Body of pancreas (tissue), 4 donors: ENCODE data around the gene AFF3. TPM values are rescaled to one million over a fixed set of nuclear protein-coding genes. Genes with fewer than 3 reads are reported as not detected.

Experiments used
- ATAC-seq: fragments of 150-250 bp; one replicate; pipeline ENCODE4 v1.9.1; 2016
- DNase-seq, 4 donors: peaks; one replicate each; pipeline ENCODE4 v3.0.0-alpha.2; 2019
- H3K27ac ChIP-seq, 4 donors: fragments of 200-600 bp; sonication (generic); 1 replicate in 3 of 4; 2 replicates in 1 of 4; pipeline versions ENCODE4 v1.5.1 to v1.6.1; 2016 to 2019; ENCODE audit warnings: mild to moderate bottlenecking in 1 of 4, mixed read lengths in 1 of 4, moderate library complexity in 1 of 4
- H3K27me3 ChIP-seq, 2 donors: fragments of 200-600 bp; sonication (generic); one replicate each; pipeline ENCODE4 v1.6.0; 2016; ENCODE audit warnings: mild to moderate bottlenecking in 1 of 2
- H3K36me3 ChIP-seq, 2 donors: fragments of 200-600 bp; sonication (generic); replicated peaks in 1 of 2; 2 replicates each; pipeline ENCODE4 v1.5.1; 2016; ENCODE audit warnings: low read depth in 2 of 2; ENCODE audit not compliant: insufficient read depth in 1 of 2
- H3K4me1 ChIP-seq: fragments of 200-600 bp; sonication (generic); one replicate; pipeline ENCODE4 v1.6.0; 2016
- H3K4me3 ChIP-seq, 2 donors: fragments of 200-600 bp; sonication (generic); 1 replicate in 1 of 2; 2 replicates in 1 of 2; pipeline ENCODE4 v1.5.1; 2016 to 2019
- H3K9me3 ChIP-seq, 3 donors: fragments of 200-600 bp; sonication (generic); 1 replicate in 2 of 3; 2 replicates in 1 of 3; pipeline ENCODE4 v1.5.1; 2016
- CTCF ChIP-seq, 7 experiments: fragments of 450-650 bp in 4 of 7; fragments of 200-600 bp in 3 of 7; sonication (generic) in 3 of 7; IDR thresholded peaks; one replicate each; pipeline ENCODE4 v1.5.1; 2016 to 2019; ENCODE audit warnings: antibody characterized with exemption in 7 of 7
- POLR2A ChIP-seq, 3 donors: fragments of 450-650 bp; IDR thresholded peaks; one replicate each; pipeline ENCODE4 v1.6.1; 2016; ENCODE audit warnings: antibody characterized with exemption in 3 of 3, mild to moderate bottlenecking in 2 of 3
- WGBS, 2 donors: methylation state at CpG; one replicate each; pipeline ENCODE4 v1.1.5; 2017; 5-methylcytosine and 5-hydroxymethylcytosine counted together
- intact Hi-C: fragments of 100-400 bp; cut with DNase I; formaldehyde crosslinking; loops from one replicate; pipeline ENCODE4 v1.15.1; 2023
- total RNA-seq, 2 donors: library from RNA; depleted of rRNA; stranded (reverse); fragments of >200 nt; gene quantifications; one replicate each; pipeline ENCODE4 v1.1.0, GENCODE V29; 2016

AFF3 gene
- total RNA-seq, 2 donors from 2014 or later = 0.52 to 0.99 TPM

- ATAC-seq = no peak
- H3K4me3 ChIP-seq = no peak overlapping the region
- intact Hi-C loops = no loop called here
- no peak for DNase-seq
- no peaks in the 10 kb centered on the region for H3K4me1 ChIP-seq
- 88 to 89% methylated on average over 5 of the region's 5 CpGs for WGBS, 2 donors
- H3K27ac ChIP-seq = no peak overlapping the region
- H3K27me3 ChIP-seq = no peaks in the 10 kb centered on the region
- no peaks in the 10 kb centered on the region for H3K9me3 ChIP-seq
- TF ChIP-seq CTCF (IDR thresholded peaks at IDR 0.05) (no peak), POLR2A (IDR thresholded peaks at IDR 0.05) (no peak)
- H3K36me3 ChIP-seq = no peaks in the 10 kb centered on the region
Observed at GRCh38 chr2:100180503-100180902, 38.1 kb upstream of the AFF3 start.

- Histone ChIP-seq H3K4me1 (no peaks in the 10 kb centered on the region), H3K36me3 (no peaks in the 10 kb centered on the region), H3K27me3 (no peaks in the 10 kb centered on the region), H3K27ac (no peak overlapping the region), H3K9me3 (no peaks in the 10 kb centered on the region), H3K4me3 (no peak overlapping the region)
- DNase-seq (no peak), ATAC-seq (no peak)
- TF ChIP-seq CTCF (IDR thresholded peaks at IDR 0.05) (no peak), POLR2A (IDR thresholded peaks at IDR 0.05) (no peak)
- 59 to 65% methylated on average over 2 of the region's 2 CpGs for WGBS, 2 donors
- intact Hi-C loops = no loop called here
Observed at GRCh38 chr2:100179806-100180205, 37.4 kb upstream of the AFF3 start.

- Histone ChIP-seq H3K27ac (no peak overlapping the region), H3K4me3 (no peak overlapping the region), H3K9me3 (no peaks in the 10 kb centered on the region), H3K4me1 (no peaks in the 10 kb centered on the region), H3K36me3 (no peaks in the 10 kb centered on the region), H3K27me3 (no peaks in the 10 kb centered on the region)
- 81 to 85% methylated on average over 3 of the region's 3 CpGs for WGBS, 2 donors
- DNase-seq (no peak), ATAC-seq (no peak)
- intact Hi-C loops = no loop called here
- TF ChIP-seq CTCF (IDR thresholded peaks at IDR 0.05) (no peak), POLR2A (IDR thresholded peaks at IDR 0.05) (no peak)
Observed at GRCh38 chr2:100178864-100179263, 36.5 kb upstream of the AFF3 start.

- H3K4me1 ChIP-seq = no peaks in the 10 kb centered on the region
- no peaks in the 10 kb centered on the region for H3K36me3 ChIP-seq
- H3K9me3 ChIP-seq = no peaks in the 10 kb centered on the region
- DNase-seq (peak; percentile 22 to 40 (median 32)), ATAC-seq (no peak)
- no peak overlapping the region for H3K4me3 ChIP-seq
- TF ChIP-seq CTCF (IDR thresholded peaks at IDR 0.05) (peak in 3 of 7 experiments; percentile 18 to 24 (median 21)), POLR2A (IDR thresholded peaks at IDR 0.05) (no peak)
- 53 to 57% methylated on average over 8 of the region's 8 CpGs for WGBS, 2 donors
- H3K27ac ChIP-seq = no peak overlapping the region
- no peaks in the 10 kb centered on the region for H3K27me3 ChIP-seq
- intact Hi-C loops = no loop called here
Observed at GRCh38 chr2:100178085-100178788, 35.8 kb upstream of the AFF3 start.

GRCh38 chr2:100176925-100177324, 34.5 kb upstream of the AFF3 start:
- no peaks in the 10 kb centered on the region for H3K36me3 ChIP-seq
- no peak overlapping the region for H3K4me3 ChIP-seq
- intact Hi-C loops = no loop called here
- H3K9me3 ChIP-seq = no peaks in the 10 kb centered on the region
- 88 to 96% methylated on average over 4 of the region's 4 CpGs for WGBS, 2 donors
- no peak overlapping the region for H3K27ac ChIP-seq
- no peaks in the 10 kb centered on the region for H3K27me3 ChIP-seq
- TF ChIP-seq POLR2A (IDR thresholded peaks at IDR 0.05) (no peak), CTCF (IDR thresholded peaks at IDR 0.05) (no peak)
- DNase-seq (no peak), ATAC-seq (no peak)
- no peaks in the 10 kb centered on the region for H3K4me1 ChIP-seq
